H1 (cell line): ENCODE data around the gene KIF23. TPM values are rescaled to one million over a fixed set of nuclear protein-coding genes. Genes with fewer than 3 reads are reported as not detected.

Experiments
- CBX5 ChIP-seq: fragments of 300-800, 300-1000 bp; sonication (generic); IDR thresholded peaks from 2 replicates; pipeline ENCODE4 v1.7.1; 2016; ENCODE audit warnings: antibody characterized with exemption, low read length, low read depth
- CREB1 ChIP-seq: IDR thresholded peaks from 2 replicates; pipeline ENCODE4 v1.6.1; 2012; ENCODE audit warnings: inconsistent platforms
- CTCF ChIP-seq, 3 experiments: IDR thresholded peaks; 1 replicate in 2 of 3; 2 replicates in 1 of 3; pipeline versions ENCODE4 v1.5.1 to v1.6.1; 2011; ENCODE audit warnings: low read length in 3 of 3, mild to moderate bottlenecking in 3 of 3, inconsistent platforms in 2 of 3, low read depth in 1 of 3, moderate library complexity in 1 of 3; ENCODE audit not compliant: insufficient read depth in 1 of 3; ENCODE audit errors: control extremely low read depth in 1 of 3
- E2F6 ChIP-seq: IDR thresholded peaks from 2 replicates; pipeline ENCODE4 v1.6.1; 2012; ENCODE audit warnings: inconsistent platforms
- EGR1 ChIP-seq: IDR thresholded peaks from 2 replicates; pipeline ENCODE4 v1.6.1; 2011; ENCODE audit warnings: low read depth, low read length, borderline replicate concordance
- EZH2 ChIP-seq: fragments of 200-600 bp; sonication (generic); IDR thresholded peaks from 2 replicates; pipeline ENCODE4 v1.7.1; 2012; ENCODE audit warnings: low read depth, mild to moderate bottlenecking, moderate library complexity, low read length, inconsistent platforms; ENCODE audit not compliant: severe bottlenecking
- HDAC6 ChIP-seq: IDR thresholded peaks from one replicate; pipeline ENCODE4 v1.7.1; 2012; ENCODE audit warnings: low read depth, mild to moderate bottlenecking, inconsistent platforms, low read length, moderate library complexity
- MAX ChIP-seq: IDR thresholded peaks from 2 replicates; pipeline ENCODE4 v1.6.1; 2012; ENCODE audit warnings: inconsistent platforms
- NANOG ChIP-seq: IDR thresholded peaks from 2 replicates; pipeline ENCODE4 v1.6.1; 2011; ENCODE audit warnings: low read length, low read depth, mild to moderate bottlenecking, inconsistent platforms; ENCODE audit not compliant: insufficient read depth, poor library complexity, severe bottlenecking
- POU5F1 ChIP-seq: IDR thresholded peaks from 2 replicates; pipeline ENCODE4 v1.6.1; 2011; ENCODE audit warnings: low read depth, mild to moderate bottlenecking, low read length, moderate library complexity
- RAD21 ChIP-seq, 2 experiments: IDR thresholded peaks in 1 of 2; conservative IDR thresholded peaks in 1 of 2; 2 replicates each; pipeline ENCODE4 v1.6.1; 2011; ENCODE audit warnings: low read depth in 2 of 2, low read length in 2 of 2, improper control_type of control experiment in 1 of 2, inconsistent platforms in 1 of 2, mild to moderate bottlenecking in 1 of 2, moderate library complexity in 1 of 2
- RBBP5 ChIP-seq: IDR thresholded peaks from 2 replicates; pipeline ENCODE4 v1.7.1; 2012; ENCODE audit warnings: low read depth, mild to moderate bottlenecking, inconsistent platforms, low read length, moderate library complexity, borderline replicate concordance
- RNF2 ChIP-seq: fragments of 200-900, 300-1000 bp; sonication (generic); IDR thresholded peaks from 2 replicates; pipeline ENCODE4 v1.7.1; 2016; ENCODE audit warnings: borderline replicate concordance, low read depth, mild to moderate bottlenecking, antibody characterized with exemption, low read length; ENCODE audit not compliant: poor library complexity, severe bottlenecking; ENCODE audit errors: missing control alignments
- SP1 ChIP-seq: IDR thresholded peaks from 2 replicates; pipeline ENCODE4 v1.6.1; 2011; ENCODE audit warnings: low read depth, low read length
- ZNF274 ChIP-seq: IDR thresholded peaks from 2 replicates; pipeline ENCODE4 v1.7.0; 2012; ENCODE audit warnings: low read length, borderline replicate concordance; ENCODE audit errors: extremely low read depth
- polyA plus RNA-seq, 7 experiments: library from polyadenylated mRNA; depleted of rRNA in 3 of 7; stranded (reverse) in 5 of 7; unstranded in 2 of 7; fragments of >200 nt in 5 of 7; fragments of 200-250 nt in 2 of 7; gene quantifications; 1 replicate in 5 of 7; 2 replicates in 1 of 7; 4 replicates in 1 of 7; pipeline versions ENCODE4 v1.2.1 to v1.2.3, GENCODE V29; 2011 to 2013; ENCODE audit warnings: missing spikeins in 2 of 7, mixed read lengths in 2 of 7
- total RNA-seq: library from RNA; stranded (reverse); fragmentation: NEBNext Ultra II Directional; extraction: Animal tissue kit (Norgen Biotek cat#: 25700); gene quantifications from 2 replicates; pipeline ENCODE4 v1.2.1, GENCODE V29; 2021

Gene KIF23
- total and polyA plus RNA-seq, 2 of the 8 experiments (the other 6 are each of a cell fraction or from before 2014, with no cell fraction given): 26.2 to 77.4 TPM

DNA sequence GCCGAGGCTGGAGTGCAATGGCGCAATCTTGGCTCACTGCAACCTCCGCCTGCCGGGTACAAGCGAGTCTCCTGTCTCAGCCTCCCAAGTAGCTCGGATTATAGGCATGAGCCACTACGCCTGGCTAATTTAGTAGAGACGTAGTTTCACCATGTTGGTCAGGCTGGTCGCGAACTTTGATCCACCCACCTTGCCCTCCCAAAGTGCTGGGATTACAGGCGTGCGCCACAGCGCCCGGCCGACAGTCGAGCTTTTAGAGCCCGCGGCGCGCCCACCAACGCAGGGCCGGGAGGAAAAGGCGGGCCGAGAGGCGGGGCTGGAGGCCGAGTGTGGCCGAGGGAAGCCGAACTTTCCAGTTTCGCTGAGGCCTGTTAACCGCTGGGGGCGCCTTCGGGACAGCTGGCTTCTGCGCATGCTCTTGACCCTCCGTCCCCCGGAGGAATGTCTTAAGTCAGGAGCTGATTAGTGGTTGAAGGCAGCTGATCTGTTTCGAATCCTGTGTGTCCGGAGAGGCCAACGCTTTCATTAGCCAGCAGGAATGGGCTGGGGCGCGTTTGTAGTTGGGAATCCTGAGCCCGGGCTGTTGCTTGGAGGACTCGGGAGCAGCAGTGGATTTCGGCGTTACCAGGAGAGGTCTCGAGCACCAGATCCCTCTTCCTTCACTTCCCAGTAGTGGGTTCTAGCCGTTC lies 48.5 kb downstream of the KIF23 start (continued):
- TF ChIP-seq CTCF (IDR thresholded peaks at IDR 0.05; ENCODE audit: control extremely low read depth in 1 of 3, insufficient read depth in 1 of 3, low read depth in 1 of 3, low read length in 3 of 3) (peak; percentile 68 to 92 (median 73)), SP1 (0 out of 2 replicates have a peak, but pooled peaks have one; percentile 47), ZNF274 (no peak), CREB1 (no peak), POU5F1 (no peak), RNF2 (no peak), RAD21 (IDR thresholded peaks at IDR 0.05 in 1 of 2, conservative IDR thresholded peaks at IDR 0.05 in 1 of 2; ENCODE audit: low read depth in 2 of 2, low read length in 2 of 2) (no peak), MAX (no peak), EGR1 (no peak), NANOG (no peak), E2F6 (no peak), CBX5 (no peak), HDAC6 (no peak), RBBP5 (no peak; the same call in 1 of the 2 replicates), EZH2 (no peak)
- TF ChIP-seq, all 59 proteins: peak for 19
